H9 (cell line): ENCODE measurements around the gene GRIN2A. TPM values are rescaled to one million over a fixed set of nuclear protein-coding genes. Genes with fewer than 3 reads are reported as not detected.

Experiments
- DNase-seq: peaks from one replicate; pipeline ENCODE4 v3.0.0-alpha.2; 2017
- H2AFZ ChIP-seq: one replicate; pipeline ENCODE4 v1.6.1; 2013; ENCODE audit warnings: mild to moderate bottlenecking, low read length, control low read depth, moderate library complexity
- H2AK5ac ChIP-seq: 2 replicates; pipeline ENCODE4 v1.6.1; 2013; ENCODE audit warnings: low read length, control low read depth, mixed read lengths; ENCODE audit not compliant: insufficient read length
- H2BK120ac ChIP-seq: one replicate; pipeline ENCODE4 v1.6.1; 2013; ENCODE audit warnings: low read depth, mild to moderate bottlenecking, low read length, control low read depth, inconsistent platforms; ENCODE audit not compliant: poor library complexity, severe bottlenecking
- H2BK12ac ChIP-seq: 2 replicates; pipeline ENCODE4 v1.6.1; 2013; ENCODE audit warnings: low read length, control low read depth, mixed read lengths, low read depth; ENCODE audit not compliant: insufficient read length
- H2BK15ac ChIP-seq: 2 replicates; pipeline ENCODE4 v1.6.1; 2013; ENCODE audit warnings: low read depth, low read length, control low read depth
- H2BK20ac ChIP-seq: one replicate; pipeline ENCODE4 v1.6.1; 2013; ENCODE audit warnings: low read depth, mild to moderate bottlenecking, low read length, control low read depth, inconsistent platforms; ENCODE audit not compliant: poor library complexity, severe bottlenecking
- H2BK5ac ChIP-seq: 2 replicates; pipeline ENCODE4 v1.6.1; 2013; ENCODE audit warnings: low read length, control low read depth, mixed read lengths; ENCODE audit not compliant: insufficient read length
- H3K14ac ChIP-seq: 2 replicates; pipeline ENCODE4 v1.6.1; 2013; ENCODE audit warnings: low read length, control low read depth; ENCODE audit not compliant: insufficient read depth
- H3K18ac ChIP-seq: 2 replicates; pipeline ENCODE4 v1.6.1; 2013; ENCODE audit warnings: low read depth, mild to moderate bottlenecking, mixed read lengths, low read length, control low read depth; ENCODE audit not compliant: insufficient read length
- H3K23ac ChIP-seq: 2 replicates; pipeline ENCODE4 v1.6.1; 2013; ENCODE audit warnings: low read length, control low read depth, mixed read lengths, low read depth; ENCODE audit not compliant: insufficient read length
- H3K23me2 ChIP-seq: 2 replicates; pipeline ENCODE4 v1.6.1; 2013; ENCODE audit warnings: low read depth, mild to moderate bottlenecking, mixed read lengths, low read length, control low read depth; ENCODE audit not compliant: insufficient read length, poor library complexity, severe bottlenecking
- H3K27ac ChIP-seq: 2 replicates; pipeline ENCODE4 v1.5.1; 2013; ENCODE audit warnings: low read length, control low read depth, mixed read lengths, low read depth; ENCODE audit not compliant: insufficient read length
- H3K27me3 ChIP-seq: 2 replicates; pipeline ENCODE4 v1.6.1; 2013; ENCODE audit warnings: low read length, control low read depth, inconsistent platforms; ENCODE audit not compliant: insufficient read depth
- H3K4ac ChIP-seq: 2 replicates; pipeline ENCODE4 v1.6.1; 2013; ENCODE audit warnings: low read depth, mild to moderate bottlenecking, control low read depth, inconsistent platforms, low read length, moderate library complexity
- H3K4me1 ChIP-seq: 2 replicates; pipeline ENCODE4 v1.6.1; 2013; ENCODE audit warnings: low read length, control low read depth, inconsistent platforms; ENCODE audit not compliant: insufficient read depth
- H3K4me2 ChIP-seq: 2 replicates; pipeline ENCODE4 v1.6.1; 2013; ENCODE audit warnings: low read length, control low read depth, mixed read lengths; ENCODE audit not compliant: insufficient read length, insufficient read depth
- H3K56ac ChIP-seq: 2 replicates; pipeline ENCODE4 v1.6.1; 2013; ENCODE audit warnings: low read depth, mild to moderate bottlenecking, mixed read lengths, low read length, control low read depth; ENCODE audit not compliant: insufficient read length
- H3K79me1 ChIP-seq: 2 replicates; pipeline ENCODE4 v1.6.1; 2013; ENCODE audit warnings: low read depth, mild to moderate bottlenecking, moderate library complexity, low read length, control low read depth, inconsistent platforms; ENCODE audit not compliant: insufficient read depth, poor library complexity, severe bottlenecking
- H3K79me2 ChIP-seq: 2 replicates; pipeline ENCODE4 v1.6.1; 2013; ENCODE audit warnings: low read length, control low read depth, inconsistent platforms; ENCODE audit not compliant: insufficient read depth
- H3K9ac ChIP-seq: 2 replicates; pipeline ENCODE4 v1.6.1; 2013; ENCODE audit warnings: low read length, control low read depth, mixed read lengths; ENCODE audit not compliant: insufficient read length; ENCODE audit errors: extremely low read depth
- H3K9me3 ChIP-seq: one replicate; pipeline ENCODE4 v1.6.1; 2013; ENCODE audit warnings: low read depth, low read length, inconsistent platforms; ENCODE audit not compliant: control insufficient read depth
- H3T11ph ChIP-seq: one replicate; pipeline ENCODE4 v1.6.1; 2013; ENCODE audit warnings: mild to moderate bottlenecking, low read length, control low read depth, inconsistent platforms
- H4K20me1 ChIP-seq: one replicate; pipeline ENCODE4 v1.6.1; 2013; ENCODE audit not compliant: control insufficient read depth, insufficient read length, insufficient read depth
- H4K5ac ChIP-seq: 2 replicates; pipeline ENCODE4 v1.6.1; 2013; ENCODE audit warnings: low read depth, mild to moderate bottlenecking, mixed read lengths, low read length, control low read depth; ENCODE audit not compliant: insufficient read length
- H4K8ac ChIP-seq: replicated peaks from 2 replicates; pipeline ENCODE4 v1.6.1; 2013; ENCODE audit warnings: low read length, control low read depth, mixed read lengths, low read depth; ENCODE audit not compliant: insufficient read length
- H4K91ac ChIP-seq: 2 replicates; pipeline ENCODE4 v1.6.1; 2013; ENCODE audit warnings: low read depth, mild to moderate bottlenecking, moderate library complexity, mixed read lengths, low read length, control low read depth; ENCODE audit not compliant: insufficient read length
- H3K27ac Mint-ChIP-seq, 3 experiments: 2 replicates in 2 of 3; 3 replicates in 1 of 3; pipeline ENCODE4 v1.8.0; 2020 to 2021; ENCODE audit warnings: mixed read lengths in 3 of 3, mild to moderate bottlenecking in 1 of 3, moderate library complexity in 1 of 3
- H3K27me3 Mint-ChIP-seq: 2 replicates; pipeline ENCODE4 v1.8.0; 2021; ENCODE audit warnings: low read depth, mild to moderate bottlenecking, moderate library complexity, mixed read lengths
- H3K36me3 Mint-ChIP-seq, 3 experiments: 2 replicates in 2 of 3; 3 replicates in 1 of 3; pipeline ENCODE4 v1.8.0; 2020 to 2021; ENCODE audit warnings: low read depth in 3 of 3, mixed read lengths in 3 of 3; ENCODE audit not compliant: insufficient read depth in 1 of 3
- H3K4me1 Mint-ChIP-seq, 2 experiments: 2 replicates each; pipeline ENCODE4 v1.8.0; 2020; ENCODE audit warnings: mixed read lengths in 2 of 2
- H3K4me3 Mint-ChIP-seq, 2 experiments: 2 replicates in 1 of 2; 3 replicates in 1 of 2; pipeline ENCODE4 v1.8.0; 2020 to 2021; ENCODE audit warnings: mild to moderate bottlenecking in 2 of 2, mixed read lengths in 2 of 2, moderate library complexity in 1 of 2
- H3K9me3 Mint-ChIP-seq, 2 experiments: 2 replicates in 1 of 2; 3 replicates in 1 of 2; pipeline ENCODE4 v1.8.0; 2020; ENCODE audit warnings: mild to moderate bottlenecking in 2 of 2, mixed read lengths in 2 of 2, moderate library complexity in 1 of 2
- WGBS: extraction: QIAGEN DNeasy Blood & Tissue Kit; methylation state at CpG from one replicate; pipeline ENCODE4 v1.1.7; 2013; ENCODE audit warnings: missing lambda C conversion rate, low lambda C conversion rate, mixed read lengths; ENCODE audit not compliant: insufficient read length; ENCODE audit errors: extremely low coverage; 5-methylcytosine and 5-hydroxymethylcytosine counted together
- total RNA-seq: library from RNA; stranded (reverse); gene quantifications from 2 replicates; pipeline ENCODE4 v1.2.1, GENCODE V29; 2021
- TF ChIP-seq, protein P1 (sequence below): fragments of 200-600 bp; sonication (generic); conservative IDR thresholded peaks from 3 replicates; pipeline ENCODE4 v1.8.0; 2021; ENCODE audit warnings: antibody characterized with exemption, mild to moderate bottlenecking

The GRIN2A gene
- total RNA-seq, 1 experiment from 2014 or later = 1.5 TPM

GRCh38 chr16:9854675-9855074, 327.6 kb downstream of the GRIN2A start:
- Histone ChIP-seq H3K9me3 (no peaks in the 10 kb centered on the region), H2AK5ac (no peak overlapping the region), H4K8ac (no peak overlapping the region), H3K4me1 (no peaks in the 10 kb centered on the region), H3K18ac (no peak overlapping the region), H3K56ac (no peak overlapping the region), H3K4ac (no peak overlapping the region), H3K9ac (no peak overlapping the region), H3T11ph (no peak overlapping the region), H2AFZ (no peak overlapping the region), H3K27ac (no peak overlapping the region), H3K23me2 (no peaks in the 10 kb centered on the region), H3K23ac (no peak overlapping the region), H2BK12ac (no peak overlapping the region), H3K27me3 (no peaks in the 10 kb centered on the region), H2BK5ac (no peak overlapping the region), H2BK120ac (no peak overlapping the region), H3K14ac (no peak overlapping the region), H4K5ac (no peak overlapping the region), H3K4me2 (no peak overlapping the region), H4K20me1 (no peaks in the 10 kb centered on the region), H3K79me1 (no peaks in the 10 kb centered on the region), H3K79me2 (no peaks in the 10 kb centered on the region), H4K91ac (no peak overlapping the region), H2BK20ac (no peak overlapping the region), H2BK15ac (no peak overlapping the region)
- H3K9me3 Mint-ChIP-seq = peaks cover 3 to 6% of the 10 kb centered on the region in 2 experiments; a peak in 2 of 5 replicates
- H3K4me3 Mint-ChIP-seq = no peak overlapping the region
- peaks cover 0 to 6% (median 0%) of the 10 kb centered on the region in 3 experiments; a peak in 1 of 7 replicates for H3K36me3 Mint-ChIP-seq
- no peaks in the 10 kb centered on the region for H3K27me3 Mint-ChIP-seq
- peaks cover 1 to 3% of the 10 kb centered on the region in 2 experiments; a peak in 2 of 4 replicates for H3K4me1 Mint-ChIP-seq
- DNase-seq = no peak
- TF ChIP-seq, protein P1, sequence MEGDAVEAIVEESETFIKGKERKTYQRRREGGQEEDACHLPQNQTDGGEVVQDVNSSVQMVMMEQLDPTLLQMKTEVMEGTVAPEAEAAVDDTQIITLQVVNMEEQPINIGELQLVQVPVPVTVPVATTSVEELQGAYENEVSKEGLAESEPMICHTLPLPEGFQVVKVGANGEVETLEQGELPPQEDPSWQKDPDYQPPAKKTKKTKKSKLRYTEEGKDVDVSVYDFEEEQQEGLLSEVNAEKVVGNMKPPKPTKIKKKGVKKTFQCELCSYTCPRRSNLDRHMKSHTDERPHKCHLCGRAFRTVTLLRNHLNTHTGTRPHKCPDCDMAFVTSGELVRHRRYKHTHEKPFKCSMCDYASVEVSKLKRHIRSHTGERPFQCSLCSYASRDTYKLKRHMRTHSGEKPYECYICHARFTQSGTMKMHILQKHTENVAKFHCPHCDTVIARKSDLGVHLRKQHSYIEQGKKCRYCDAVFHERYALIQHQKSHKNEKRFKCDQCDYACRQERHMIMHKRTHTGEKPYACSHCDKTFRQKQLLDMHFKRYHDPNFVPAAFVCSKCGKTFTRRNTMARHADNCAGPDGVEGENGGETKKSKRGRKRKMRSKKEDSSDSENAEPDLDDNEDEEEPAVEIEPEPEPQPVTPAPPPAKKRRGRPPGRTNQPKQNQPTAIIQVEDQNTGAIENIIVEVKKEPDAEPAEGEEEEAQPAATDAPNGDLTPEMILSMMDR = no peak
- WGBS = no CpG with 5 or more reads among the region's 2 CpGs
- H3K27ac Mint-ChIP-seq = no peak overlapping the region
